Retina (tissue), 1 donor: Measurements from ENCODE around the gene POLG2.
"Not testable (repeated sequence)": the region's sequence is repeated elsewhere in the genome, so short reads cannot be mapped to it uniquely, and the experiment has no call there.

Experiments used
- DNase-seq: peaks from one replicate; pipeline ENCODE4 v3.0.0-alpha.2; 2016

The POLG2 gene

GRCh38 chr17:64480951-64481350, 15.9 kb downstream of the POLG2 start:
- DNase-seq: no peak

- no peak for DNase-seq
Measured at GRCh38 chr17:64477849-64478248, 19.0 kb downstream of the POLG2 start.

DNA sequence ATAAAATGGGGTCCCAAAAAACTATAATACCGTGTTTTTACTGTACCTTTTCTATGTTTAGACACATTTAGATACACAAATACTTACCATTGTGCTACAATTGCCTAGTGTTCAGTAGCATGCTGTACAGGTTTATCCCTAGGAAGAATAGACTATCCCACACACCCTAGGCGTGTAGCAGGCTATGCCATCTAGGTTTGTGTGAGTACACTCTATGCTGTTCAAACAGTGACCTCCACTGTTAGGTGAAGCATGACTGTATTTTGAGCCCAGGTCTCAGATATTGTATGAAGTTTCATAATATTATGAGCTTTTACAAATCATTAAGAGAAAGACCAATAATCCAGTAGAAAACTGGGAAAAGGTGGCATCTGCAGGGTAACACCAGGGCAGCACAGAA, 24.3 kb downstream of the POLG2 start:
- DNase-seq: no peak

DNA sequence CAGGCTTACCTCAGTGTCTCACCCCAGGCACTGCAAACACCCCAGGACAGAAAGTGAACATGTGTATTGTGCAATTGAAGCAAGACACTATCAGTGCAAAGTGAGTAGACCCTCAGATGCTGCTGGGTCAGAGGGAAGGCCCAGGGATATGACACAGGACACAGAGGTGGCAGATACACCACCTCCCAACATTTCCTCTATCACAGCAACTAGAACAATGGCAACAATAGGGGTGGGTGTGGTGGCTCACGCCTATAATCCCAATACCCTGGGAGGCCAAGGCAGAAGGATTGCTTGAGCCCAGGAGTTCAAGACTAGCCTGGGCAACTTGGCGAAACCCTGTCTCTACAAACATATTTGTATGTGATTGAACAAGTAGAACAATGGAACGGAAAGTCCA, 25.4 kb downstream of the POLG2 start:
- DNase-seq: no peak

DNA sequence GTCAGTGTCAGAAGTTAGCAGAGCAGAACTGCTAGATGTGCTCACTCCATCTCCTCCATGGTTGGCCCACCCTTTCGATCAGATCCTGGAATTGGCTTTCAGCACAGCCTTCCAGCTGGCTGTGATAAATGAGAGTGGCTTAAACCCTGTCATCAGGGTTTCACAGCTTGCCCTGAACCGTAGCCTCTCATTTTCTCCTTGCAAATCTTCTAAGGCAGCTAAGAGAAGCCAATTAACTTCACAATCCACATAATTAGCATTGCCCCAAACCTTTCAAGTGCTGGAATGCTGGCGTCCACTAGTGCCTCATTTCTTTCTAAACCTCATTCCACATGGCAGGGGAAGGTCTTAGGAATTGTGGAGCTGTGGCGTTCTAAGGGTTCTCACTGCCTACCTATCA, 26.2 kb downstream of the POLG2 start:
- DNase-seq: no peak

DNA sequence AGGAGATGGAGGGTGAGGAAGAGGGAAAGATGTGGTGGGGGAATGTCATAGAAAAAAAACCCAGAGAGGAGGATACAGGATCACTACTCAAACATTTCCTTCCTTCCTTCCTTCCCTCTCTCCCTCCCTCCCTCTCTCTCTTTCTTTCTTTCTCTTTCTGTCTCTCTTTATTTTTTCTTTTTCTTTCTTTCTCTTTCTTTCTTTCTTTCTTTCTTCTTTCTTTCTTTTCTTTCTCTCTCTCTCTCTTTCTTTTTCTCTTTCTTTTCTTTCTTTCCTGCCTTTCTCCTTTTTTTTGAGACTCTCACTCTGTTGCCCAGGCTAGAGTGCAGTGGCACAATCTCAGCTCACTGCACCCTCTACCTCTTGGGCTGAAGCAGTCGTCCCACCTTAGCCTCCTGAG, 30.0 kb downstream of the POLG2 start:
- DNase-seq: not testable (repeated sequence)

DNA sequence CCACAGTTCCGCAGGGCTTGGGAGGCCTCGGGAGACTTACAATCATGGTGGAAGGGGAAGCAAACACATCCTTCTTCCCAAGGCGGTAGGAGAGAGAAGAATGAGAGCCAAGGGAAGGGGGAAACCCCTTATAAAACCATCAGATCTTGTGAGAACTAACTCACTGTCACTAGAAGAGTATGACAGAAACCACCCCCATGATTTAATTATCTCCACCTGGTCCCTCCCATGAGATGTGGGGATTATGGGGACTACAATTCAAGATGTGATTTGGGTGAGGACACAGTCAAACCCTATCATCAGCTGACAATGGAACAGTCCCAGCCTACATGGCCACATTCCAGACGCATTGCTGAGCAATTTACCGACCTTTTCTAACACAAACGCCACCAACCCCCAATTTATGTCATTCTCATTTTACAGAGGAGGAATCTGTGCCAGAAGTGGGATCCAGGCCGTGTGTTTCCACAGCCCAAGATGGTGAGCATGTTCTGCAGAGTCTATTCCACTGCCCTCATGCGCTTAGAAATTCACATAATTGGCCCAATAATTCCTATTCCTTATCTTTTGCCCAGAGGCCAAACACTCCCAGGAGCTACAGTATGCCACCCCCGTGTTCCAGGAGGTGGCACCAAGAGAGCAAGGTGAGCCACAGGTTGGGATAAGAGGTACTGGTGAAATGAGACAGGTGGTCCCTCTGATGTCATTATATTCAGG, 30.7 kb downstream of the POLG2 start:
- no peak for DNase-seq

- DNase-seq: no peak
Measured at GRCh38 chr17:64461788-64462187, 35.1 kb downstream of the POLG2 start.

DNA sequence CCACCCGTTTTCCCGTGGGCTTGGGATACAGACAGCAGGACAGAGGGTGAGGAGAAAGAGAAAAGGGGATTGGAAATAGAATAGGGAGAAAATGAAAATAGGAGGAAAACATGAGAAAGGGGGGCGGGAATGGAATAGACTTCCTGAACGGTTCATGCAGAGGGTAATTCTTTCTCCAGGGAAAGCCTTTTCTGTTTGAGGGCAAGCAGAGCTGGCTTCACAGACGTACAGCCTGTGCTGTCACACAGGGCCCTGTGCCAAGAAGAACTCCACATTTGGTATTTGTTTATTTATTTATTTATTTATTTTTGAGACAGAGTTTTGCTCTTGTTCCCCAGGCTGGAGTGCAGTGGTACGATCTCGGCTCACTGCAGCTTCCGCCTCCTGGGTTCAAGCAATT, 35.9 kb downstream of the POLG2 start:
- DNase-seq: no peak

- not testable (repeated sequence) for DNase-seq
Measured at GRCh38 chr17:64459818-64460217, 37.0 kb downstream of the POLG2 start.

GRCh38 chr17:64459284-64459747, 37.5 kb downstream of the POLG2 start:
- no peak for DNase-seq

DNA sequence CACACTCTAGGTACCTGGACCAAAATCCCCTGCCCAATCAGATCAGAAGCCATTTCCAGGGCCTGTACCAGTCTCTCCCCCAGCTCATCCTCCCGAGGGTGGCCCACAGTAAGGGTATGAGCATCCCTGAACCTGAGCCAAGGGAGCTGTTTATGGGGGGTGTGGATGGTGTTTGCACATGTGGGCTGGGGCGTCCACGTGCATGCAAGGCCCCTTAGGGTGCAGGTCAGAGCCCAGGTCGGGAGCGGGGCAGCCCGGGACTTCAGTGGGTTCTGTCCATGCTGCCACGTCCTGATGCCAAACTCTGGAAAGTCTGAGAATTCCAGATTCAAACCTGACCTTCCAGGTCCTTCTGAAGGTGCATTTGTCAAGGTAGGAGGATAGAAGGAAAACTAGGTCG, 38.1 kb downstream of the POLG2 start:
- no peak for DNase-seq

DNA sequence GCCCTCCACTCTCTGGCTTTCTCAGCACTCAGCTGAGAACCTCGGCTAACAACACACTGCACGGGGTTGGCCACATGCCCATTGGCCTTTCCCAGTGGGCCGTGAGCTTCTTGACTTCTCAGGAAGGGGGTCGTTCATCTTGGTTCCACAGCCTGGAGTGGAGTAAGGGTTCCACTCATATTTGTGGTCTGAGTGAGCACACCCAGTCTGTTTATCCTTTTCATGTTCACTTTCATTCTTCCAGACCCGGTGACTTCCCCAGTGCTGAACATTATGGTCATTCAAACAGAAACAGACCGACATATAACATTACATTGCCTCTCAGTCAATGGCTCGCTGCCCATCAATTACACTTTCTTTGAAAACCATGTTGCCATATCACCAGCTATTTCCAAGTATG, 39.7 kb downstream of the POLG2 start:
- no peak for DNase-seq

- no peak for DNase-seq
Measured at GRCh38 chr17:64455993-64456885, 40.6 kb downstream of the POLG2 start.

- DNase-seq: no peak
Measured at GRCh38 chr17:64449545-64449944, 47.3 kb downstream of the POLG2 start.

DNA sequence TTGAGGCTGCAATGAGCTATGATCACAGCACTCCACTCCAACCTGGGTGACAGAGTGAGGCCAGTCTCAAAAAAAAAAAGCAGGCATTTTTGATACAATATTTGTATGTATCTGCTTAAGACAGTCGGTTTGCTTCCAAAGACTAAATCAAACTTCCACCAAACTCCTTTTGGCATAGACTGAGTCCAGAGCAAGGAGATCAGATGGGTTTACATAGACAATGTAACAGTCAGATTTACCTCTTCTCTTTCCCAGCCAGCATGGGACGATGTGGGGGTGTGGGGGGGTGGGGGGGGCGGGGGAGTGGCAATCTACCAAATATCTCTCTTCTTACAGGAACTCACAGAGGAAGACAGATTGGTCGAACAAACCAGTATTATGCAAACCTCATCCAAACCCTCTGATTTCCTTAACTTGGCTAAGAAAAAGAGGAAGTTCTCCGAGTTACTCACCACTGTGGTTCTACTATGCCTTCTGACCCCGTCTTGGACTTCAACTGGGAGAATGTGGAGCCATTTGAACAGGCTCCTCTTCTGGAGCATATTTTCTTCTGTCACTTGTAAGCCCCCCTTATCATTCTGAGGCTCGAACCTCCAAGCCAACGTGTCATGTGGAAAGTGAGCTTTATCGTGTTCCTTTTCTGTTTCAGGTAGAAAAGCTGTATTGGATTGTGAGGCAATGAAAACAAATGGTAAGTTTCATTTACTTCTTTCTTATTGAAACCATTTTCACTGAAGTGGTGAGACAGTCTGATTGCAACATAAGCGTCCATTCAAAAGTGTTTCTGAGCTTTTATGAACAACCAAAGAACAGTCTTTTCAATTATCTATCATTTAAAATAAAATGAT, 48.0 kb downstream of the POLG2 start, which contains the start of gene MILR1:
Gene MILR1 (plus strand): TSS at position 451 of the 848 bp plus-strand sequence. CDS start 54 bp downstream, at position 505.
- DNase-seq: no peak

- DNase-seq: no peak
Measured at GRCh38 chr17:64447526-64447925, 49.3 kb downstream of the POLG2 start.

- DNase-seq: no peak
Measured at GRCh38 chr17:64443086-64443760, 53.6 kb downstream of the POLG2 start.

DNA sequence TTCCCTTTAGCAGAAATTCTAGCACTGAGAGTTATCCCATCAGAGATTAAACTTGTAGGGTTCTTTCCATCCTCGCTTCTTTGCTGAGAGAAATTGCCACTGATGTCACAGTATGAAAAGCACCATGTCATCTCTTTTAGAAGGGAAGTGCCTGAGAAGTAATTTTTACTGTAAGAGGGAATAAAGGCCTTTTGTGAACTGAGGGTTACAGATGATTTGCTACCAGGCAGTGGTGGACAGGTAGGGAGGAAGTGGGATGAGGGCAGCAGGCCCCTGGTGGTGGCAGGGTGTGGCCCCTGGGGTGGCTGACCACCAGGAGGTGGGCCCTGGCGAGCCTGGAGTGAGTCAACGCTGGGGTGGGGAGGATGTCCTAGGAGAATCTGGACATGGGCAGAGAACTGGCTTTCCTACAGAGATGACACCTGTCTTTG, 54.3 kb downstream of the POLG2 start:
- DNase-seq: no peak

DNA sequence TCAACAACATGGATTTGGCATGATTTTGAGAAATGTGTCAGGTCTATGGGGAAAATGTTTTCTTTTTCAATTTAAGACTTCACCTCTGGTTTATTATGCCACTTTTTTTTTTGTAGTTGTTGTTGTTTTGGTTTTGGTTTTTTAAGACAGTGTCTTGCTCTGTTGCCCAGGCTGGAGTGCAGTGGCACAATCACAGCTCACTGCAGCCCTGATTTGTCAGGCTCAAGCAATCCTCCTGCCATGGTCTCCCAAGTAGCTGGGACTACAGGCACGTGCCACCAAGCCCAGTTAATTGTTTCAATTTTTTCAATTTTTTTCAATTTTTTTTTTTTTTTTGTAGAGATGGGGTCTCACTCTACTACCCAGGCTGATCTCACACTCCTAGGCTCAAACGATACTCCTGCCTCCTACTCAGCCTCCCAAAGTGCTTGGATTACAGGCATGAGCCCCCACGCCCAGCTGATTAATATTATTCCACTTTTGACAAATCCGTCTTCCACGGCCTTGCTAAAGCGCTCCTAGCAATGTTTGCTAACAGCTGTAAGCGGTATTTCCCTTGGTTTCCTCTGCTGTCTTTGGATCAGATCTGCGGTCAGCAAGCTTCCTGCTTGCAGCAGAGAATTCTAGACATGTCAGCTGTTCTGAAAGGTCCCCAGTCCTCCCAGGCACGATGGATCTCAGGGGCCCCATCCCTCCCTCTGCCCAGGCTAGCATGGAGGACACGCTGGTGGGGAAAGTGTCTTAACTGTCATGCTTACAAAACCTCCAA, 54.9 kb downstream of the POLG2 start:
- no peak for DNase-seq

- no peak for DNase-seq
Measured at GRCh38 chr17:64439956-64440355, 56.9 kb downstream of the POLG2 start.

GRCh38 chr17:64439521-64439920, 57.3 kb downstream of the POLG2 start:
- DNase-seq: not testable (repeated sequence)
